Measurements from ENCODE around the gene MCEMP1. TPM values are rescaled to one million over a fixed set of nuclear protein-coding genes. Genes with fewer than 3 reads are reported as not detected.

MCEMP1 gene
- total RNA-seq, 2 donors from 2014 or later: not detected

DNA sequence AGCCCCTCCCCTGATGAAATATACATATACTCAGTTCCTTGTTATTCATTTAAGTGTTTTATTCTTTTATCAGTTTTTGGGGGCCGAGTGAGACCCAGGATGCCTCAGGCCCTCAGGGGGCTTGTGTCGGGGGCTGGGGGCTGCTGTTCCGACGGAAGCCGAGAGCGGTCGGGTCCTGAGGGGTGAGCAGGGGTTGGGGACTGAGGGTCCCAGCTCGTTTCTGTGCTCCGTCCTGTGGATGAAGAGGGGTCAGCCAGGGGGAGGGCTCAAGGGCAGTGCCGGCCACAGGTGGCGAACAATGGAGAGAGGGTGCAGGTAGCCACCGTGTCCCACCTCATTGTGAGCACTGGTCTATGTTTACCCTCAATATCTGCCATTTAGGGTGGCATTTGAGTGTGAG is 45.3 kb upstream of the MCEMP1 start:
- Histone ChIP-seq H3K27ac (no peak overlapping the region), H3K36me3 (replicated peaks in 1 of 2; ENCODE audit: insufficient read depth in 1 of 2, low read depth in 2 of 2) (no peaks in the 10 kb centered on the region), H3K27me3 (no peaks in the 10 kb centered on the region), H3K9me3 (no peaks in the 10 kb centered on the region), H3K4me1 (peaks cover 50% of the 10 kb centered on the region), H3K4me3 (no peak overlapping the region)
- no peak for DNase-seq
- WGBS, 2 donors: 83 to 93% methylated on average over 11 to 12 of the region's 12 CpGs
- TF ChIP-seq POLR2A (IDR thresholded peaks at IDR 0.05): no peak
- ATAC-seq: no peak
- intact Hi-C loops (cut with DNase I): no loop called here

DNA sequence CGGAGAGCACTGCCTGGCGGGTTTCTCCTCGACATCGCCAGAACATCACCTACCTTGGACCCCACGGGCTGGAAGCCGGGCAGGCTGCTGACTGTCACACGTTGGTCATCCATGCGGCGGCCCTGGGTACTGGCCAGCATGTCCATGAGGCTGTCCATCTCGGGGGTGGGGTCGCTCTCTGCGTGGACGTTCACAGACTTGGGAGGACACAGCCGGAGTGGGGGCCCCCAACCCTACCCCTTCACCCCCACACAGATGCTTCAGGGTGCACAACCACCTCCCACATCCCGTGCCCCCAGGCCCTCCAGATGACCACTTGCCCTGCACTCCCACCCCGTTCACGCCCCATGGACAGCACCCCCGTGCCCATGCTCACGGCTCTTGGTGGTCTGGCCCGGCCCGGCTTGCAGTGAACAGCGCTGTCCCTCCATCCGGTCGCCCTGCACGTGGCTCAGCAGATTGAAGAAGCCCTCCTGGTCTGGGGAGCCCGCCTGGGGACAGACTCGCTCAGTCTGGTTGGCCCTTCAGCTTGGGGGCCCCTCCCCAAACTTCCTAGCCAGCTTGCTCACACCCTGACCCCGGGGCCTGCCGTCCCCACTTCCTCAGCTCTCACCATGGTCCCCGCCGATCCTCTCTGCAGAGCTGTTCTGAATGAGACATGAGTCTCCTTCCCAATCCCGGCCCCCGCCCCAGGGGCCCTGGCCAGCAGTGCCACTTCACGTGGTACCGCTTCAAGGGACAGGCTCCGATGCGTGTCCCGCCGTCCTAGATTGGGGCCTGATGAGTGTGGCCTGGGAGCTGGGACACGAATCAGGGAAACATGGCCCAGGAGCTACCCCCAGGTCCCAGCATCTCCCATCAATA is 44.3 kb upstream of the MCEMP1 start:
- Histone ChIP-seq H3K27ac (no peak overlapping the region), H3K9me3 (no peaks in the 10 kb centered on the region), H3K27me3 (no peaks in the 10 kb centered on the region), H3K4me1 (peaks cover 52% of the 10 kb centered on the region), H3K4me3 (no peak overlapping the region), H3K36me3 (replicated peaks in 1 of 2; ENCODE audit: insufficient read depth in 1 of 2, low read depth in 2 of 2) (no peaks in the 10 kb centered on the region)
- DNase-seq (no peak), ATAC-seq (no peak)
- intact Hi-C loops (cut with DNase I): no loop called here
- 83 to 91% methylated on average over 16 to 38 of the region's 40 CpGs for WGBS, 2 donors
- no peak for TF ChIP-seq POLR2A (IDR thresholded peaks at IDR 0.05)
- no peak for TF ChIP-seq CTCF (IDR thresholded peaks at IDR 0.05)

- Histone ChIP-seq H3K4me3 (no peak within 1 kb of the TSS), H3K27me3 (no peaks in the 10 kb centered on the region), H3K4me1 (peaks cover 51% of the 10 kb centered on the region), H3K36me3 (replicated peaks in 1 of 2; ENCODE audit: insufficient read depth in 1 of 2, low read depth in 2 of 2) (no peaks in the 10 kb centered on the region), H3K27ac (no peak within 1 kb of the TSS), H3K9me3 (no peaks in the 10 kb centered on the region)
- intact Hi-C loops (cut with DNase I): no loop called here
- TF ChIP-seq CTCF (IDR thresholded peaks at IDR 0.05) (no peak), POLR2A (IDR thresholded peaks at IDR 0.05) (no peak)
- ATAC-seq (no peak), DNase-seq (no peak)
- 18 to 57% methylated on average over 1 to 2 of the region's 2 CpGs for WGBS, 2 donors
These were observed 43.2 kb upstream of the MCEMP1 start, which contains the start of gene PCP2 for GRCh38 chr19:7633698-7634097. PCP2 (minus strand) TSS chr19:7633719; CDS start chr19:7633457, 262 bp downstream.

- DNase-seq (no peak), ATAC-seq (no peak)
- no peak for TF ChIP-seq CTCF (IDR thresholded peaks at IDR 0.05)
- TF ChIP-seq POLR2A (IDR thresholded peaks at IDR 0.05): no peak
- Histone ChIP-seq H3K27me3 (no peaks in the 10 kb centered on the region), H3K36me3 (replicated peaks in 1 of 2; ENCODE audit: insufficient read depth in 1 of 2, low read depth in 2 of 2) (peaks cover 0 to 2% of the 10 kb centered on the region in 2 donors), H3K4me3 (no peak overlapping the region), H3K9me3 (no peaks in the 10 kb centered on the region), H3K4me1 (peaks cover 45% of the 10 kb centered on the region), H3K27ac (no peak overlapping the region)
- WGBS, 2 donors: 54 to 57% methylated on average over 6 of the region's 6 CpGs
- intact Hi-C loops (cut with DNase I): no loop called here
These were observed 41.2 kb upstream of the MCEMP1 start for GRCh38 chr19:7635670-7636069.

GRCh38 chr19:7636317-7636690 is 40.6 kb upstream of the MCEMP1 start:
- Histone ChIP-seq H3K27me3 (no peaks in the 10 kb centered on the region), H3K4me3 (no peak overlapping the region), H3K4me1 (peaks cover 40% of the 10 kb centered on the region), H3K9me3 (no peaks in the 10 kb centered on the region), H3K36me3 (replicated peaks in 1 of 2; ENCODE audit: insufficient read depth in 1 of 2, low read depth in 2 of 2) (peaks cover 0 to 2% of the 10 kb centered on the region in 2 donors), H3K27ac (peak overlapping the region; percentile 71 to 90 (median 82))
- TF ChIP-seq POLR2A (IDR thresholded peaks at IDR 0.05): no peak
- TF ChIP-seq CTCF (IDR thresholded peaks at IDR 0.05): no peak
- DNase-seq (no peak), ATAC-seq (no peak)
- intact Hi-C loops (cut with DNase I): no loop called here
- WGBS, 2 donors: 66 to 68% methylated on average over 16 of the region's 16 CpGs
